ENCODE data around the gene ITIH3. TPM values are rescaled to one million over a fixed set of nuclear protein-coding genes. Genes with fewer than 3 reads are reported as not detected.

Gene ITIH3
- total and polyA plus RNA-seq, 10 of the 15 experiments (the other 5 are each of a cell fraction or from before 2014, with no cell fraction given) = 0.07 to 0.17 (median 0.15) TPM; not detected in 7

DNA sequence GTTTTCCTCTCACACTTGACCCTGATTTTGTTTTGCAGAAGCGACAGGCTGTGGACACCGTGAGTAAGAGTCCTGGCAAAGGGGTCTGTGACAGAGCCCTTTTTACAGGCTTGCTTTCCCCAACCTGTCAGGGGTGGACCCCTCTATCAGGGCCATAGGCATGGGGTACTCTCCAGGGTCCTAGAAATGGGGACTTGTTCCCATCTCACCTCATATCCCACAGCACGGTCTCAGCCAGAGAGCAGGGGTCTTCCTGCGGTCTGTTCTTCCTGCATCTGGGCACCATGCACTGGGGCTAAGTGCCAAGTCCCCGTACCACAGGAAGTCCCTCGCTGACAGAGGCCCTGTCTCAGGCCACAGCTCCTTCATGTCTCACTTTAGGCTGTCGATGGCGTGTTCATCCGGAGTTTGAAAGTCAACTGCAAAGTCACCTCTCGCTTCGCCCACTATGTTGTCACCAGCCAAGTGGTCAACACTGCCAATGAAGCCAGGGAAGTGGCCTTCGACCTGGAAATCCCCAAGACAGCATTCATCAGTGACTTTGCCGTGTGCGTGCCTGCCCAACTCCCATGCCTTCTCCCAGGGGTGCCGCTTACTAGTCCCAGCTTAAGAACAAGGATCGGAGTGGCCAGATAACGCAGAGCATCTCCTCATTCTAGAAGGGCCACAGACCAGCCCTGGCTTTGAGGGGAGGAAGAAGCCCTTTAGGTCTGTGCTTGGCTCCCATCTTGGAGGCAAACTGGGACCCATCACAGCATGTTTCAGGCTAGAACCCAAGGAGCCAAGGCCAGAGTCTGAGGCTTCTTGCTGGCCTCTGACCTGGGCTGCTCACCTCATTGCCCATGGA, 16.4 kb upstream of the ITIH3 start:
- Histone ChIP-seq H3K27me3 (replicated peaks in 1 of 2; ENCODE audit: control insufficient read depth in 2 of 2, insufficient read depth in 2 of 2, low read length in 1 of 2) (no peaks in the 10 kb centered on the region; a peak in 1 of 4 replicates), H3K27ac (ENCODE audit: control insufficient read depth, insufficient read depth) (no peak overlapping the region), H4K20me1 (ENCODE audit: control insufficient read depth, insufficient read depth) (no peaks in the 10 kb centered on the region), H3K4me2 (ENCODE audit: control insufficient read depth, insufficient read depth) (no peak overlapping the region), H3K79me2 (ENCODE audit: control insufficient read depth, insufficient read depth, low read length) (no peaks in the 10 kb centered on the region), H3K4me1 (ENCODE audit: control insufficient read depth, insufficient read depth, low read length) (peaks cover 11% of the 10 kb centered on the region), H3K9ac (ENCODE audit: control insufficient read depth, insufficient read depth, low read length) (no peak overlapping the region), H3K4me3 (no peak overlapping the region), H3K36me3 (ENCODE audit: control insufficient read depth in 2 of 2, insufficient read depth in 2 of 2, low read length in 1 of 2) (no peaks in the 10 kb centered on the region), H2AFZ (ENCODE audit: control insufficient read depth, low read depth, low read length) (no peak overlapping the region), H3K9me3 (replicated peaks; ENCODE audit: control insufficient read depth, insufficient read depth, low read length) (no peaks in the 10 kb centered on the region)
- WGBS (ENCODE audit: insufficient coverage, insufficient replicate concordance, low lambda C conversion rate, missing lambda C conversion rate) = 62% methylated on average over 17 of the region's 17 CpGs
- POLR2A ChIA-PET = interaction anchor here (0.8 to 1.1 kb wide), 2 partner anchors 36 to 82 kb away, joined by 3 to 4 read pairs; no protein-coding TSS in a partner anchor
- ATAC-seq (no peak), DNase-seq (ENCODE audit: low read depth, low spot score) (no peak), FAIRE-seq (no peak)
- no peak for TF ChIP-seq SIX5 (IDR thresholded peaks at IDR 0.05; ENCODE audit: low read depth, low read length, severe bottlenecking)
- TF ChIP-seq, protein P1, sequence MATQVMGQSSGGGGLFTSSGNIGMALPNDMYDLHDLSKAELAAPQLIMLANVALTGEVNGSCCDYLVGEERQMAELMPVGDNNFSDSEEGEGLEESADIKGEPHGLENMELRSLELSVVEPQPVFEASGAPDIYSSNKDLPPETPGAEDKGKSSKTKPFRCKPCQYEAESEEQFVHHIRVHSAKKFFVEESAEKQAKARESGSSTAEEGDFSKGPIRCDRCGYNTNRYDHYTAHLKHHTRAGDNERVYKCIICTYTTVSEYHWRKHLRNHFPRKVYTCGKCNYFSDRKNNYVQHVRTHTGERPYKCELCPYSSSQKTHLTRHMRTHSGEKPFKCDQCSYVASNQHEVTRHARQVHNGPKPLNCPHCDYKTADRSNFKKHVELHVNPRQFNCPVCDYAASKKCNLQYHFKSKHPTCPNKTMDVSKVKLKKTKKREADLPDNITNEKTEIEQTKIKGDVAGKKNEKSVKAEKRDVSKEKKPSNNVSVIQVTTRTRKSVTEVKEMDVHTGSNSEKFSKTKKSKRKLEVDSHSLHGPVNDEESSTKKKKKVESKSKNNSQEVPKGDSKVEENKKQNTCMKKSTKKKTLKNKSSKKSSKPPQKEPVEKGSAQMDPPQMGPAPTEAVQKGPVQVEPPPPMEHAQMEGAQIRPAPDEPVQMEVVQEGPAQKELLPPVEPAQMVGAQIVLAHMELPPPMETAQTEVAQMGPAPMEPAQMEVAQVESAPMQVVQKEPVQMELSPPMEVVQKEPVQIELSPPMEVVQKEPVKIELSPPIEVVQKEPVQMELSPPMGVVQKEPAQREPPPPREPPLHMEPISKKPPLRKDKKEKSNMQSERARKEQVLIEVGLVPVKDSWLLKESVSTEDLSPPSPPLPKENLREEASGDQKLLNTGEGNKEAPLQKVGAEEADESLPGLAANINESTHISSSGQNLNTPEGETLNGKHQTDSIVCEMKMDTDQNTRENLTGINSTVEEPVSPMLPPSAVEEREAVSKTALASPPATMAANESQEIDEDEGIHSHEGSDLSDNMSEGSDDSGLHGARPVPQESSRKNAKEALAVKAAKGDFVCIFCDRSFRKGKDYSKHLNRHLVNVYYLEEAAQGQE (IDR thresholded peaks at IDR 0.05; ENCODE audit: low read depth, low read length) = peak; percentile 40; the same call in 1 of the 2 replicates
- no peak for TF ChIP-seq POLR2AphosphoS2 (IDR thresholded peaks at IDR 0.05; ENCODE audit: low read depth, low read length)
- no peak for TF ChIP-seq RAD51 (IDR thresholded peaks at IDR 0.05)
- SMC1A ChIA-PET (ENCODE audit: uncharacterized antibody, unreplicated experiment) = interaction anchor here (1.1 kb wide), 1 partner anchor 15 kb away, joined by 3 read pairs; no protein-coding TSS in a partner anchor
- in situ Hi-C loops (cut with MboI) = no loop called here
- RAD21 ChIA-PET (ENCODE audit: unreplicated experiment) = interaction anchor here (1.5 kb wide), 1 partner anchor 43 kb away, joined by 5 read pairs; no protein-coding TSS in a partner anchor
- CTCF ChIA-PET = no interaction called here
- no TSS peak for BruUV-seq (replicated peaks)
- intact Hi-C loops (cut with micrococcal nuclease; ENCODE audit: unreplicated experiment) = no loop called here
